Ovary (tissue), 3 donors: ENCODE data around the gene DOK3.

ENCODE experiments used
- EP300 ChIP-seq: sonication (generic); formaldehyde crosslinking; IDR thresholded peaks from one replicate; pipeline ENCODE4 v1.6.1; 2017; ENCODE audit warnings: antibody characterized with exemption
- POLR2A ChIP-seq: fragments of 450-650 bp; IDR thresholded peaks from one replicate; pipeline ENCODE4 v1.6.1; 2017; ENCODE audit warnings: antibody characterized with exemption, mild to moderate bottlenecking, moderate library complexity
- TF ChIP-seq, protein P1 (sequence below), 3 donors: fragments of 450-650 bp in 2 of 3; fragments of 200-600 bp in 1 of 3; IDR thresholded peaks; one replicate each; pipeline versions ENCODE4 v1.5.1 to v1.8.0; 2016 to 2022; ENCODE audit warnings: antibody characterized with exemption in 3 of 3, mild to moderate bottlenecking in 1 of 3
- donor health status: DM: no; HTN: no; CAD: no.

DNA sequence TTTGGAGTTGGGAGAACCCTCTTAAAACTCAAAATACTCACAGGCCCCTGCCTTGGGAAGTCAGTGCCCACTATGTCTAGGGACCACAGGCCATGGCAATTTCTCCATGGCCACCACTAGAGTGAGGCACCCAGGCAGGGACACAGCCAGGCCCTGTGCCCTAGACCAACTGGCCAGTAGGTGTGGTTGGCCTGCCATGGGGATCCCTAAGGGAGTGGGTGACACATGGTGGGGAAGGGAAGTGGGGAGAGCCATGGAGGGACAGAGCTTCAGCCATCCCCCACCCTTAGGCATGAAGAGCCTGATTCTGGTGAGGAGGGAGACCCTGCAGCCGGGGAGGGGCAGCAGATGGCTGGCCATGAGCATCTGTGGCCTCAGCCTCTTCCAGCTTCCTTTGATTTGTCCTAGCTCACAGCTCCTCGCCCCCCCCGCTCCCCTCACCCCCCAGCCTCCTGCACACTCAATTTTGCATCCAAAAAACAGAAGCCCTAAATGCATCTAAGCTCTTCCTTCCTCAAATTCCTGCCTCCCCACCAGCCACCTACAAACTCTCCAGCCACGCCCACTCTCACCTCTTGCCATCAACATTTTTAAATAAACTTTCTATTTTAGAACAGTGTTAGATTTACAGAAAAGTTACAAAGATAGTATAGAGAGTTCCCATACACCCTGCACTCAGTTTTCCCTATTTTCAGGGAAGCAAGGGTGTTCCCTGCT lies 34.6 kb downstream of the DOK3 start:
- TF ChIP-seq POLR2A: no peak
- TF ChIP-seq, protein P1, sequence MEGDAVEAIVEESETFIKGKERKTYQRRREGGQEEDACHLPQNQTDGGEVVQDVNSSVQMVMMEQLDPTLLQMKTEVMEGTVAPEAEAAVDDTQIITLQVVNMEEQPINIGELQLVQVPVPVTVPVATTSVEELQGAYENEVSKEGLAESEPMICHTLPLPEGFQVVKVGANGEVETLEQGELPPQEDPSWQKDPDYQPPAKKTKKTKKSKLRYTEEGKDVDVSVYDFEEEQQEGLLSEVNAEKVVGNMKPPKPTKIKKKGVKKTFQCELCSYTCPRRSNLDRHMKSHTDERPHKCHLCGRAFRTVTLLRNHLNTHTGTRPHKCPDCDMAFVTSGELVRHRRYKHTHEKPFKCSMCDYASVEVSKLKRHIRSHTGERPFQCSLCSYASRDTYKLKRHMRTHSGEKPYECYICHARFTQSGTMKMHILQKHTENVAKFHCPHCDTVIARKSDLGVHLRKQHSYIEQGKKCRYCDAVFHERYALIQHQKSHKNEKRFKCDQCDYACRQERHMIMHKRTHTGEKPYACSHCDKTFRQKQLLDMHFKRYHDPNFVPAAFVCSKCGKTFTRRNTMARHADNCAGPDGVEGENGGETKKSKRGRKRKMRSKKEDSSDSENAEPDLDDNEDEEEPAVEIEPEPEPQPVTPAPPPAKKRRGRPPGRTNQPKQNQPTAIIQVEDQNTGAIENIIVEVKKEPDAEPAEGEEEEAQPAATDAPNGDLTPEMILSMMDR (IDR thresholded peaks at IDR 0.05): no peak
- TF ChIP-seq EP300: no peak
